Stimulated activated CD8-positive, alpha-beta memory T cell treated with anti-CD3 and anti-CD28 coated beads, Interleukin-12 subunit alpha, Interleukin-12 subunit beta, amount 100 ng/mL, for 24 hours (primary cell): ENCODE results near the gene RBMS1.

Experiments used
- DNase-seq: peaks from one replicate; pipeline ENCODE4 v3.0.0-alpha.2; 2020; ENCODE audit errors: extremely low read depth

Gene RBMS1

DNA sequence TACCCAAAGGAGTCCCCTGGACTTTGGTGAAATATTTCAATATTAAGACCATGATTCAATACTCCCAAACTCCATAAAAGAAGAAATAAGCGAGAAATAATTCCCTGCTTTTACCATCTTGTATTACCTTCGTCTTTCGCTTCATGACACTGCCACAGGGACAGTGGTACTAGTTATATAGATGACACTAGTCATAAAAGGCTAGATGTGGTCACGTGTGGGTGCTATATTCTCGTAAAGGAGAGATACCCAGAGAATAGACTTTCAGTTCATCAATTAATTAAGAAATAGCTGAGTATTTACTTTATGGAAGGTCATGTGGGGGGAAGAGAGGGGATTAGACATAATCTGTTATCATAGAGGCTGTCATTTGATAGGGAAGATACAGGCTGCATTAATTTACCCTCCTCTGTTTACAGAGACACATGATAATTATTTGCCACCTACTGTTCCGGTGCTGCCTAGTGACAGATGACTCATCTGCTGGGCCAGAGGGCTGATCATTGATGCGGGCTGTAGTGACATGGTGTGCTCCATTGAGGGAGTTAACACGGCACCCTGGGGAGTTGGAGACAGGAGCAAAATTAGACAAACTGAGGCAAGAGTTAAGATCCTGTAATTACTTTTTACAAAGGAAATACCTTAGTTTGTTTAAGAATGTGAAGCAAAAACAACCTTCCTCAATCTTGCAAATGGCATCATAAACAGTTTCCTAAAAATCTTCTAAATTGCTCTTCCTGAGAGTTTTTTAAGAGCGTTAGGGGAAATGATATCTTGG lies 215.3 kb downstream of the RBMS1 start:
- no peak for DNase-seq

DNA sequence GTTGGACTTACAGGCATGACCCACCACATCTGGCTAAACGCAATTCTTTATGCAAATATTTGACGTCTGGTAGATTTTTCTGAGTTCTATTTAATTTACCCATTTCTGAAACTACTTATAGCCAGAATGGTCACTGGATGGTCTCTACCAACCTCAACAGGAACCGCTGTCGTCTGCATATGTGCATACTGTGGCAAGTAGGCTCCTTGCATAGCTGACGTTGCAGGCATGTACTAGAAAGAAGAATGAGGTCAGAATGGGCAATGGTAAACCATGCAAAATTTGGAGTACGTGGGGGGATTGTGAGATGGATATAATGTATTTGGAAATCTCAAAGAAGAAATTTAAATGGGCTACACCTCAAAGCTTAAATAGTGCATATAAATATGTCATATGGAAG lies 216.5 kb downstream of the RBMS1 start:
- DNase-seq, result no peak

GRCh38 chr2:160275656-160276055 lies 218.0 kb downstream of the RBMS1 start:
- DNase-seq, result no peak

- no peak for DNase-seq
These were observed 222.2 kb downstream of the RBMS1 start for GRCh38 chr2:160271171-160272086.

- no peak for DNase-seq
These were observed 223.0 kb downstream of the RBMS1 start for GRCh38 chr2:160270571-160271113.

DNA sequence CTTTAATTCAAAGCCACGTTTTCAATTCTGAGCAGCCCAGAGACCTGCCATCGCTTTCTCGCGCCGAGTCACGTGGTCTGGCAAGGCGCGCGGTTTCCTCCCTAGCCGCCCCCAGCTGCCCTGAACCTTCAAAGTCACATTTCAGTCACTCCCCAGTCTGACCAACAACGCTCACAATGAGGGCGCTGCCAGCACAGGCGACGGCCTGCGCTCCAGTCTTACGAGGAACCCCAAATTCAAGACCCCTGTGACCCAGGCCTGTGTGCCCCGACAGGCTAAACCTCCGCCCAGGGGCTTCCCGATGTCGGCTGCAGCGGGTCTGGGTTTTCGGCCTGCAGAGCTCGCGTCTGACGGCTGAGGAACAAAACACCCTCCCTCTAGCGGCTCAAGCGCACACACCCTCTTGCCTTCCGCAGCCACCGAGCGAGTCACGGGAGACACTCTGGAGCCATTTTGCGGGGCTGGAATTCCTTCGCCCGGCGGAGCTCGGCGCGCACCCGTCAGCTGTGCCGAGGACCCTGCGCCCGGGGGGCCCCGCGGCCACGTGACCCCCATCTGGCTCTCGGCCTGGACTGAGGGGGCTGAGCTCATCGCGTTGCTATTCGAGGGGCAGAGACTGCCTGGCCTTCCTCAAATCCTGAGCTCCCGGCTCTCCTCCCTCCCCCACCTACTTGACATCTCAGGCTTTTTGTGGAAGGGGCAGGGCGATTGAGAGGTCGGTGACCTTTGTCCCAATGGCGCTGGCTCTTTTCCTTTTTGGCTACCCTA lies 223.6 kb downstream of the RBMS1 start:
- peak; percentile 28 for DNase-seq

DNA sequence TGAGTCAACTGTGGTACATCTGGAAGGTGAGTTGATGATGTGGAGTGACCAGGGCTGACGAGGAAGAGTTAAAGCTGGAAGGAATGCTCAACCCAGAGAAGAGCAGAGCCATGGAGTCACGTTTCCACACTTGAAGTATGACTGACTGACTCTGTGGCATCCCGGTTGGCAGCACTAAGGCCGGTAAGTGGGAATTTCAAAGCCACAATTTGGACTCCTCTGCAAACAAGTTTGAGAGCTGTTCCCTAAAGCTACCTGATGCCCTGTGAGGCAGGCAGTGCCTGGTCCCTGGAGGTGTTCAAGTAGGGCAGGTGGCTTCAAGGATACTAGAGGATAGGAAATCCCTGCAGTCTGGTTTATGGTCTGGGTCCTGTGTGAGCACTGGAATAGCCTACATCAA lies 224.2 kb downstream of the RBMS1 start:
- DNase-seq, result no peak

GRCh38 chr2:160268151-160268781 lies 225.3 kb downstream of the RBMS1 start:
- no peak for DNase-seq

- no peak for DNase-seq
These were observed 225.9 kb downstream of the RBMS1 start for GRCh38 chr2:160267692-160268091.

DNA sequence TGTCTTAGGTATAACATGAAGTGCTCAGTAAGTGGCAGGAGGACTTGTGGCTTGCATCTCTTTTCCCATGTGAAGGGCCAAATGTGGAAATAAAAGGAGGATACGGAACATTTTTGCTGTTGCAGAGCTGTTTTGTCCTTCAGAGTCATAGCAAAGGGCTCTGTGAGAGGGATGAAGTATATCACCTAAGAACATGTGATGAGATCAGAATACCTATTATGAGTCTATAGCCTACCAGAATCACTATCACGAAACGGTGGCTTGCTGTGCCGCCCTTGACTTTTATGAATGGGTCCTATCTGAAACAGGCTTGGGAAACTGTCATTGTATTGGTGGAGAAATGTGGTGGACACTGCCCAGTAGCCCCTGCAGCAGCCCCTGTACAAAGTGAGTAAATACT lies 226.6 kb downstream of the RBMS1 start:
- DNase-seq, result no peak

DNA sequence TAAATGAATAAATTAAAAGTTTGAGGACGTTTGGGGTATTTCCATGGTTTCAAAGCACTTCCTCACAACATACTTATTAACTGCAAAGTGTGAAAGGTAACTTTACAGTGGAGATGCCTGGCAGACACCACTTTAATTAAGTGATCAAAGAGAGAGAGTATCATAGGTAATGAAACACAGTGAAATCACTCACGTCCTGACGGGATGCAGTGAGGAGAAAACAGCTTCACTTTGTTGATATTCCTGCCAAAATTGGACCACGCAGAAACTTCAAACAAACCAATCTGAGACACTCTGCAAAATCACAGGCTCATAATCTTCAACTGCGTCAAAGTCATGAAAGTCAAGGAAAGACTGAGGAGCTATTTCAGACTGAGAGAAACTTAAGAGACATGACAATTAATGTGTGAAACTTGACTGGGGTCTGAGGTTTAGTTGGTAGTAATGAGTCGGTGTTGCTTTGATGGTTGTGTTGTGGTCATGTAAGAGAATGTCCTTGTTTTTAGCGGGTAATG lies 227.5 kb downstream of the RBMS1 start:
- DNase-seq, result no peak

- DNase-seq, result no peak
These were observed 229.3 kb downstream of the RBMS1 start for GRCh38 chr2:160264308-160264707.

- DNase-seq, result no peak
These were observed 231.9 kb downstream of the RBMS1 start for GRCh38 chr2:160261732-160262131.

GRCh38 chr2:160258492-160258805 lies 235.2 kb downstream of the RBMS1 start:
- no peak for DNase-seq

GRCh38 chr2:160257743-160258491 lies 235.7 kb downstream of the RBMS1 start:
- DNase-seq, result no peak

DNA sequence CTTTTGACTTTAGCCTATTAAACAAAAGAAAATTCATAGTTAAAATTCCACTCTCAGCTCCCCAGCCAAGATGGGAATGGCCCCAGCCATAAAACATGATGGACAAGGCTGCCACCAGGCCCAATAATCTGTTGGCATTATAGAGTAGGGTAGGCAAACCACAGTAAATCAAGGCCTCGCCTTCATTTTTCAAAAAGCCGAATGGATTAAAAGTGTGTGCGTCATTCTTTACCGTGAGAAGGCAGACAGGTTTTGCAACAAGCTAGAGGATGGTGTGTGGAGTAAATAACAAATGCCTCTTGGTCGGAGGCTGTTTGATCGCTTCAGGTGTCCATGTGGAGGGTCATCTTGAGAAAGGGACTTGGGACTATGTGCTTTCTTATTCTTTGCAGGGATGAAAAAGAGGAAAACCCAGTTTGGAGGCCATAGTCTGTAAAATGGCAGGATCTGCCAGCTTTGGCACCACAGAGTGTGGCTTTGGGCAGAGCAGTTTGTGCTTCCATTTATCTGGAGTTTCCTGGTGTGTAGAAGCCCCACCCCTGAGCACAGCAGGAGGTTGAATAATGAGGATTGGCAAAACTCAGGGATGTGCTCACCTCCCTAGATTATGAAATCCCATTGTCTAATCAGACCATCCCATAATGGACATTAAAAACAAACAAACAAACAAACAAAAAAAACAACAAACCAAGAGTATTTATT lies 236.4 kb downstream of the RBMS1 start:
- DNase-seq, result no peak

- no peak for DNase-seq
These were observed 237.1 kb downstream of the RBMS1 start for GRCh38 chr2:160256507-160256906.

- no peak for DNase-seq
These were observed 238.2 kb downstream of the RBMS1 start for GRCh38 chr2:160255408-160255807.

GRCh38 chr2:160254189-160254762 lies 239.3 kb downstream of the RBMS1 start:
- no peak for DNase-seq
